Esophagus (tissue), 2 donors: ENCODE results near the gene SMURF1. TPM values are rescaled to one million over a fixed set of nuclear protein-coding genes. Genes with fewer than 3 reads are reported as not detected.
"Not testable (repeated sequence)": the region's sequence is repeated elsewhere in the genome, so short reads cannot be mapped to it uniquely, and the experiment has no call there.

ENCODE experiments used
- H3K27ac ChIP-seq, 2 donors: one replicate each; pipeline ENCODE4 v1.5.1; 2013; ENCODE audit warnings: low read depth in 2 of 2, mild to moderate bottlenecking in 2 of 2, inconsistent platforms in 1 of 2, low read length in 1 of 2, moderate library complexity in 1 of 2
- H3K27me3 ChIP-seq, 2 donors: one replicate each; pipeline ENCODE4 v1.6.1; 2013; ENCODE audit warnings: low read length in 2 of 2, control low read depth in 1 of 2, mild to moderate bottlenecking in 1 of 2; ENCODE audit not compliant: insufficient read depth in 2 of 2, control insufficient read depth in 1 of 2
- H3K36me3 ChIP-seq, 2 donors: one replicate each; pipeline ENCODE4 v1.6.1; 2013; ENCODE audit warnings: low read length in 1 of 2; ENCODE audit not compliant: control insufficient read depth in 2 of 2, insufficient read depth in 2 of 2
- H3K4me1 ChIP-seq, 2 donors: one replicate each; pipeline ENCODE4 v1.6.1; 2013; ENCODE audit warnings: low read length in 1 of 2; ENCODE audit not compliant: control insufficient read depth in 2 of 2, insufficient read depth in 2 of 2
- H3K4me3 ChIP-seq, 2 donors: one replicate each; pipeline ENCODE4 v1.5.1; 2013; ENCODE audit warnings: low read length in 2 of 2, mild to moderate bottlenecking in 2 of 2, low read depth in 1 of 2, moderate library complexity in 1 of 2
- H3K9me3 ChIP-seq, 2 donors: one replicate each; pipeline ENCODE4 v1.6.1; 2013; ENCODE audit warnings: mild to moderate bottlenecking in 2 of 2, low read depth in 1 of 2, low read length in 1 of 2, moderate library complexity in 1 of 2; ENCODE audit not compliant: control insufficient read depth in 2 of 2, insufficient read depth in 1 of 2
- WGBS, 2 donors: extraction: QIAGEN DNeasy Blood & Tissue Kit; methylation state at CpG; one replicate each; pipeline ENCODE4 v1.1.7; 2013; 5-methylcytosine and 5-hydroxymethylcytosine counted together
- polyA plus RNA-seq, 2 donors: library from polyadenylated mRNA; stranded (reverse); fragments of 200-250 nt; gene quantifications; one replicate each; pipeline ENCODE4 v1.2.3, GENCODE V29; 2013
- donor health status: healthy with polysubstance abuse.
- donor health status: Bipolar disorder and iron deficiency.

Gene SMURF1
- polyA plus RNA-seq, 2 donors = 11.7 to 12.9 TPM

- H3K27ac ChIP-seq = peak overlapping the region; percentile 41 to 62
- H3K4me3 ChIP-seq = no peak overlapping the region
- H3K27me3 ChIP-seq = no peaks in the 10 kb centered on the region
- peaks cover 5 to 8% of the 10 kb centered on the region in 2 donors for H3K4me1 ChIP-seq
- no peaks in the 10 kb centered on the region for H3K36me3 ChIP-seq
- 35 to 48% methylated on average over 2 of the region's 2 CpGs for WGBS, 2 donors
- no peaks in the 10 kb centered on the region for H3K9me3 ChIP-seq
Measured at GRCh38 chr7:99112097-99112496, 31.8 kb downstream of the SMURF1 start.

DNA sequence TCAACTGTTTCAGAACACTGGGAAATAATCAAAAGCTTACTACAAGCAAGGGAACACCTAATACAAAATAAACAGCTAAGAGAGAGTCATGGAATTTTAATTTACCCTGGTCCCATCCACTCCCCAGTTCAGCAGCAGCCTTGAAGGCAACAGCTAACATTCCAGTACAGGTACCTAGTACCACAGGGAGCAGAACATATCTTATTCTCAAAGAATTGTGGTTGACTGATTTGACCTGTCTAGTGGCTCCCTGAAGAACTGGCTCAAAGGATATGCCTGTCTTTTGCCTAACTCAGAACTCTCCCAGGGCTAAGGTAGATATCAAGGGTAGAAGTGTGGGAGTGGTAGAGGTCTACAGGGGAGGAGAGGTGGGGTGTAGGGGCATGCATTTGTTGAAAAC lies 32.3 kb downstream of the SMURF1 start:
- Histone ChIP-seq H3K4me1 (peaks cover 5 to 8% of the 10 kb centered on the region in 2 donors), H3K36me3 (no peaks in the 10 kb centered on the region), H3K27ac (peak overlapping the region; percentile 38 to 62), H3K27me3 (no peaks in the 10 kb centered on the region), H3K9me3 (no peaks in the 10 kb centered on the region), H3K4me3 (no peak overlapping the region)

GRCh38 chr7:99109108-99110051 lies 34.5 kb downstream of the SMURF1 start:
- H3K9me3 ChIP-seq = no peaks in the 10 kb centered on the region
- H3K27ac ChIP-seq = peak overlapping the region; percentile 2 to 49
- no peaks in the 10 kb centered on the region for H3K36me3 ChIP-seq
- H3K27me3 ChIP-seq = no peaks in the 10 kb centered on the region
- 51% methylated on average over 10 of the region's 10 CpGs for WGBS, 2 donors
- H3K4me1 ChIP-seq = peaks cover 8 to 9% of the 10 kb centered on the region in 2 donors
- no peak overlapping the region for H3K4me3 ChIP-seq

- H3K9me3 ChIP-seq = no peaks in the 10 kb centered on the region
- no peak overlapping the region for H3K4me3 ChIP-seq
- H3K27me3 ChIP-seq = no peaks in the 10 kb centered on the region
- peaks cover 8 to 9% of the 10 kb centered on the region in 2 donors for H3K4me1 ChIP-seq
- WGBS, 2 donors = 51 to 58% methylated on average over 4 of the region's 4 CpGs
- peak overlapping the region; percentile 2 to 49 for H3K27ac ChIP-seq
- H3K36me3 ChIP-seq = no peaks in the 10 kb centered on the region
Measured at GRCh38 chr7:99108613-99109012, 35.3 kb downstream of the SMURF1 start.

- no peaks in the 10 kb centered on the region for H3K27me3 ChIP-seq
- no peaks in the 10 kb centered on the region for H3K36me3 ChIP-seq
- peaks cover 9% of the 10 kb centered on the region in 2 donors for H3K4me1 ChIP-seq
- H3K27ac ChIP-seq = peak overlapping the region in 1 of 2 donors; percentile 14
- no peaks in the 10 kb centered on the region for H3K9me3 ChIP-seq
- 42 to 51% methylated on average over 4 of the region's 4 CpGs for WGBS, 2 donors
- H3K4me3 ChIP-seq = no peak overlapping the region
Measured at GRCh38 chr7:99106821-99107241, 37.1 kb downstream of the SMURF1 start.

- WGBS, 2 donors = 58 to 63% methylated on average over 6 of the region's 6 CpGs
- H3K4me1 ChIP-seq = peaks cover 7 to 9% of the 10 kb centered on the region in 2 donors
Measured at GRCh38 chr7:99106411-99106810, 37.5 kb downstream of the SMURF1 start.

GRCh38 chr7:99105756-99106155 lies 38.2 kb downstream of the SMURF1 start:
- 60 to 61% methylated on average over 3 of the region's 3 CpGs for WGBS, 2 donors
- H3K9me3 ChIP-seq = no peaks in the 10 kb centered on the region
- no peak overlapping the region for H3K27ac ChIP-seq
- peaks cover 7 to 9% of the 10 kb centered on the region in 2 donors for H3K4me1 ChIP-seq
- H3K36me3 ChIP-seq = no peaks in the 10 kb centered on the region
- H3K4me3 ChIP-seq = no peak overlapping the region
- no peaks in the 10 kb centered on the region for H3K27me3 ChIP-seq

More at GRCh38 chr7:99106411-99106810, 37.5 kb downstream of the SMURF1 start:
- no peaks in the 10 kb centered on the region for H3K9me3 ChIP-seq
- H3K27me3 ChIP-seq = no peaks in the 10 kb centered on the region
- peak overlapping the region; percentile 14 to 68 for H3K27ac ChIP-seq
- no peaks in the 10 kb centered on the region for H3K36me3 ChIP-seq
- H3K4me3 ChIP-seq = no peak overlapping the region

DNA sequence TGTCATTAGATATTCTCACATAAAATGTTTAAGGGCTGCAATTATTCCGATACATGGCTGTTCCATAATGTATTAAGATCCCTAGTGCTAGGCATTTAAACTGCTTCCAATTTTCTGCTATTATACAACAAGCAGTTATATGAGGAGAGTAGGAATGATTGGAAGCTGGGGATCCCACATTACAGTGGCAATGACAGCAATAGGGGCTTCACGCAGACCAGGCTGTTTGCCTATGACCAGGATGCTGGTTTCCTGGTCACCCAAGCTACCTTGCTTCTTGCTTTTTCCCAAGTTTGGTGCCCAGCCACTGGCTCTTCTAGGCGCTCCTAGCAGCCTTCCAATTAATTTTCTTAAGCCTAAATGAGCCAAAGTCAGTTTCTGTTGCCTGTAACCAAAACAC lies 39.3 kb downstream of the SMURF1 start:
- 96 to 99% methylated on average over 3 of the region's 3 CpGs for WGBS, 2 donors
- Histone ChIP-seq H3K4me1 (peaks cover 9 to 10% of the 10 kb centered on the region in 2 donors), H3K36me3 (no peaks in the 10 kb centered on the region), H3K9me3 (no peaks in the 10 kb centered on the region), H3K27ac (no peak overlapping the region), H3K4me3 (no peak overlapping the region), H3K27me3 (no peaks in the 10 kb centered on the region)

- not testable (repeated sequence) for H3K27me3 ChIP-seq
Measured at GRCh38 chr7:99103836-99104235, 40.1 kb downstream of the SMURF1 start.

More at GRCh38 chr7:99103836-99104235, 40.1 kb downstream of the SMURF1 start:
- H3K9me3 ChIP-seq, H3K4me3 ChIP-seq, H3K36me3 ChIP-seq, H3K4me1 ChIP-seq: not testable (repeated sequence)
- H3K27ac ChIP-seq = peak overlapping the region in 1 of 2 donors; percentile 20
- 88 to 89% methylated on average over 13 of the region's 13 CpGs for WGBS, 2 donors
